HG03571 (cell line): ENCODE results near the gene IGFBP1.
"Not testable (repeated sequence)": the region's sequence is repeated elsewhere in the genome, so short reads cannot be mapped to it uniquely, and the experiment has no call there.

ENCODE experiments used
- ATAC-seq: cut with Tn5 transposase; IDR thresholded peaks from one replicate; pipeline ENCODE4 v1.9.1; 2021; ENCODE audit not compliant: unreplicated experiment

The IGFBP1 gene

DNA sequence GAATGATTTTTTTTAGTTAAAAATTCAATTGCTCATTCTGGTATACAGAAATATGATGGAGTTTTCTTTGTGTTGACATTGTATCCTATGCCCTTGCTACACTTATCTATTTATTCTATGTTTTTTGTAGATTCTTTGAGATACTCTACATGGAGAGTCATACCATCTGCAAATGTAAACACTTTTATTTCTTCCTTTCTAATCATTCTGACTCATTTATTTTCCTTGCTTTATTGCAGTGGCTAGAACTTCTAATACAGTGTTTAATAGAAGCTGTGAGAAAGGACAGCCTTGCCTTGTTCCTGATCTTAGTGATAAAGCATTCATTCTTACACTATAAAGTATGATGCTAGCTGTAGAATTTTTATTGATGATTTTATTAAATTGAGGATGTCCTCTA is 42.7 kb downstream of the IGFBP1 start:
- no peak for ATAC-seq

DNA sequence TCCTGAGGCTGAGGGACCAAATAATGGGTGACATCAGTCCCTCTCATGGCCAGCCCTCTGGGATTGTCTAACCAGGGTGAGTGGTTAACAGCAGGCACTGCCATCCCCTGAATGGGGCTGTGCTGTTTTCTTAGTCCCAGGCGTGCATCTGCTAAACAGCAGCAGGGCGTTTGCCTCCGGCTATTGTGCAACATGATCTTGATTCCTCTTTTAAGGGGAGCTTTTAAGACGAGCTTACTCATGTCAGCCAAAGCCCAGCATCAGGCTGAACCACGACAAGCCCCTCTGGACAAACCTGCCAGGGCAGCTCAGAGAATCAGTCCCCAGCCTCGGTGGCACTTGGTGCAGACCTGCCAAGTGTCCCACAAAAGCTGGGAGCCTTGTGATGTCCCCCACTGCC is 49.0 kb downstream of the IGFBP1 start:
- no peak for ATAC-seq

DNA sequence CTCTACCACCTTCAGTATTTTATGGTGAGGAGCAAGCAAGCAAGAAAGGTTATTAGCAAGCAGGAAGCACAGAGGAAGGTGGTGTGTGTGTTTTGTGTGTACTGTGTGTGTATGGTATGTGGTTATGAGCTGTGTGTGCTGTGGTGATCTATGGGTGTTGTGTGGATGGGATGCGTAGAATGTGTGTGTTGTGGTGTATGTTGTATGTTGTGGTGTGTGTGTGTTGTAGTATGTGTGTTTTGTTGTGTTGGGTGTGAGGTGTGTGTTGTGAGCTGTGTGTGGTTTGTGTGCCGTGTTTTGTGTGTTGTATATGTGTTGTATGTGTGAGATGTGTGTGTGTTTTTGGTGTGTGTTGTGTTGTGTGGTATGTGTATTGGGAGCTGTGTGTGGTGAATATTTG is 49.6 kb downstream of the IGFBP1 start:
- ATAC-seq = no peak

DNA sequence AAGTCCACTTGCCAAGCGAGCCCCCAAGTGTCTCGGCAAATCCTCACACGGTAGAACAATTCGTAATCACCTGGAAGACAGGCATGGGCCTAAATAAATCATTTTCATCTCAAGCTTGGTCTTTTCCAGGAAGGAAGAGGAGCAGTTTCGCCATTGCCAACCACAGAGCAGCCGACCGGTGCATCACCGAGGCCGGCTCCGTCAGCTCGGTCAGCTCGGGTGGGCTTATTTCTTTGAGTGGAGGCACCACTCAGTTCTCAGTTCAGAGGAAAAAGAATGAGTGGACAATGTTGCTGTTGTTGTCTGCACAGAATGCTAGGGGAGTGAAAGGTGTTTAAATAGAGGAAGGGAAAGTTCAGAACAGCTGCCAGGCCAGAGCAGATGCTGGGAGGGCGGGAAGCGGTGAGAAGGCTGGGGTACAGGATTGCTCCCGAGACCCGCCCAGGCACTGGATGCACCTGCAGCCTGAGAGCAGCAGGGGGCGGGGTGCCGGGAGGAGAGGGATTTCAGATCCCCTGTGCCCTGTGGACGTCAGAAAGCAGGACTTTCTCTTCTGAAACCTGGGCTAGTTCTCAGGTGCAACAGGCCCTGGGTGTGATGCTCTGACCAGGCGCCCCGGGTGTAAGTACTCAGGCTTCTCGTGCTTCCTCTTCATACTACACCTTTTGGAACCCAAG is 50.5 kb downstream of the IGFBP1 start:
- ATAC-seq = no peak

DNA sequence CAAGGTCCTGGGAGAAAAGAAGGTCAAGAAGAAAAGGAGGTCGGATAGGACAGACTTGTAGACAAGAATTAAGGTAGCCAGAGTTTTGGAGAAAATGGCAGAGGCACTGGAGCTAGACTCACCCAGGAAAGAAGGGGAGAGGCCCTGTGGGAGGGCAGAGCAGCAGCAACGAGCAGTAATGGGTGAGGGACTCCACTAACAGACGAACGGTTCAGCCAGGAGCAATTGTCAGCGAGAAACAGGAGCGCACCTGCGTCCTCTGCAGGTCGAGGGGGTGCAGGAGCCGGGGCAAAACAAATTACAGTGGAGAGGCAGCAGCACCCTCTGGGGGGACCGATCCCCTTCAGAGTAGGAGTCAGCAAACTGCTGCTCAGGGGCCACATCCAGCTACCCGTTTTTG is 51.3 kb downstream of the IGFBP1 start:
- ATAC-seq = no peak

DNA sequence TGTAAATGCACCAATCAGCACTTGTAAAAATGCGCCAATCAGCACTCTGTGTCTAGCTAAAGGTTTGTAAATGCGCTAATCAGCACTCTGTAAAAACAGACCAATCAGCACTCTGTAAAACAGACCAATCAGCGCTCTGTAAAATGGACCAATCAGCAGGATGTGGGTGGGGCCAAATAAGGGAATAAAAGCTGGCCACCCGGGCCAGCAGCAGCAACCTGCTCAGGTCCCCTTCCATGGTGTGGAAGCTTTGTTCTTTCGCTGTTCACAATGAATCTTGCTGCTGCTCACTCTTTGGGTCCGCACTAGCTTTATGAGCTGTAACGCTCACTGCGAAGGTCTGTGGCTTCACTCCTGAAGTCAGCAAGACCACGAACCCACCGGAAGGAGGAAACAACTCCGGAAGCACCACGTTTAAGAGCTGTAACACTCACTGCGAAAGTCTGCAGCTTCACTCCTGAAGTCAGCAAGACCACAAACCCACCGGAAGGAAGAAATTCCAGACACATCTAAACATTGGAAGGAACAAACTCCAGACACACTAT is 52.0 kb downstream of the IGFBP1 start:
- not testable (repeated sequence) for ATAC-seq

DNA sequence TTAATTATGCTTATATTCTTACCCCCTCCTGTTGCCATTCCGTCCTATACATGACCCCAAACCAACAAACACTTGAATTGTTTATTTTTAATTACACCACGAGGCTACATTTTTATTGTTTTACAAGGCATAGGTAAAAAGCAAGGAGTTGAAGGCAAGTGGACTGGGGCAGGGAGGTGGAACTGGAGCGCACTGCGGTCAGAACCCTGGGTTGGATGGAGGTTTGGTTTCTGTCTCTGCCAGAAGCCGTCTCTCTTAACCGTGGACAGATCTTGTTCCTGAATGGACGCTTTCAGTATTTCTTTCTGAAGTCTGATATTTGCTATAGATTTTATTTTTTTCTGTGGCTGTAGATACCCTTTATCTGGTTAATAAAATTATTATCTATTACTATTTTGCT is 52.7 kb downstream of the IGFBP1 start:
- no peak for ATAC-seq
